Gastroesophageal sphincter (tissue), 3 donors: Measurements from ENCODE around the gene WDR86.

Experiments
- EP300 ChIP-seq: sonication (generic); formaldehyde crosslinking; IDR thresholded peaks from one replicate; pipeline ENCODE4 v1.6.1; 2017; ENCODE audit warnings: antibody characterized with exemption, mild to moderate bottlenecking
- TF ChIP-seq, protein P1 (sequence below), 4 experiments: fragments of 200-600 bp in 2 of 4; fragments of 450-650 bp in 2 of 4; sonication (generic) in 1 of 4; IDR thresholded peaks; one replicate each; pipeline ENCODE4 v1.5.1; 2017 to 2019; ENCODE audit warnings: antibody characterized with exemption in 4 of 4, mild to moderate bottlenecking in 2 of 4, moderate library complexity in 2 of 4

DNA sequence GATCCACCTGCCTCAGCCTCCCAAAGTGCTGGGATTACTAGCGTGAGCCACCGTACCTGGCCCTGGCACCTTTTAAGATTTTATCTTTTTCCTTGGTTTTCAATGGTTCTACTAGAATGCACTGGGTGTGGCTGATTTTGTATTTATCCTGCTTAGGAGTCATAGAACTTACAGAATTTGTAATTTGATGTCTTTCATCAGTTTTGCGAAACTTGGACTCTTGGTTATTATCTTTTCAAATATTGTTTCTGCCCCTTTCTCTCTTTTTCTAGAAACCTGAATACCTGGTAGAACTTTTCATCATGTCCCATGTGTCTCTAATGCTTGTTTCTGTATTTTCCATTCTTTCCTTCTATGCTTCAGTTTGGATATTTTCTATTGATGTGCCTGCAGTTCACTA lies 71.0 kb downstream of the WDR86 start:
- TF ChIP-seq EP300 = no peak
- TF ChIP-seq, protein P1, sequence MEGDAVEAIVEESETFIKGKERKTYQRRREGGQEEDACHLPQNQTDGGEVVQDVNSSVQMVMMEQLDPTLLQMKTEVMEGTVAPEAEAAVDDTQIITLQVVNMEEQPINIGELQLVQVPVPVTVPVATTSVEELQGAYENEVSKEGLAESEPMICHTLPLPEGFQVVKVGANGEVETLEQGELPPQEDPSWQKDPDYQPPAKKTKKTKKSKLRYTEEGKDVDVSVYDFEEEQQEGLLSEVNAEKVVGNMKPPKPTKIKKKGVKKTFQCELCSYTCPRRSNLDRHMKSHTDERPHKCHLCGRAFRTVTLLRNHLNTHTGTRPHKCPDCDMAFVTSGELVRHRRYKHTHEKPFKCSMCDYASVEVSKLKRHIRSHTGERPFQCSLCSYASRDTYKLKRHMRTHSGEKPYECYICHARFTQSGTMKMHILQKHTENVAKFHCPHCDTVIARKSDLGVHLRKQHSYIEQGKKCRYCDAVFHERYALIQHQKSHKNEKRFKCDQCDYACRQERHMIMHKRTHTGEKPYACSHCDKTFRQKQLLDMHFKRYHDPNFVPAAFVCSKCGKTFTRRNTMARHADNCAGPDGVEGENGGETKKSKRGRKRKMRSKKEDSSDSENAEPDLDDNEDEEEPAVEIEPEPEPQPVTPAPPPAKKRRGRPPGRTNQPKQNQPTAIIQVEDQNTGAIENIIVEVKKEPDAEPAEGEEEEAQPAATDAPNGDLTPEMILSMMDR (IDR thresholded peaks at IDR 0.05) = no peak
